Endodermal cell (in vitro differentiated cells): Measurements from ENCODE around the gene CD3D. TPM values are rescaled to one million over a fixed set of nuclear protein-coding genes. Genes with fewer than 3 reads are reported as not detected.

Source experiments
- DNase-seq: peaks from one replicate; pipeline ENCODE4 v3.0.0-alpha.2; 2017
- H3K27ac ChIP-seq: 2 replicates; pipeline ENCODE4 v1.5.1; 2013; ENCODE audit warnings: mild to moderate bottlenecking, low read depth, low read length, moderate library complexity
- H3K27me3 ChIP-seq: 2 replicates; pipeline ENCODE4 v1.6.1; 2013; ENCODE audit warnings: mild to moderate bottlenecking, low read length, moderate library complexity; ENCODE audit not compliant: insufficient read depth, control insufficient read depth, poor library complexity, severe bottlenecking
- H3K36me3 ChIP-seq: 2 replicates; pipeline ENCODE4 v1.7.0; 2013; ENCODE audit warnings: mild to moderate bottlenecking, low read length, moderate library complexity; ENCODE audit not compliant: control insufficient read depth, insufficient read depth
- H3K4me1 ChIP-seq: one replicate; pipeline ENCODE4 v1.7.0; 2013; ENCODE audit warnings: low read length; ENCODE audit not compliant: control insufficient read depth, insufficient read depth
- H3K4me3 ChIP-seq: 2 replicates; pipeline ENCODE4 v1.5.1; 2013; ENCODE audit warnings: mild to moderate bottlenecking, low read length, moderate library complexity
- H3K9ac ChIP-seq: 2 replicates; pipeline ENCODE4 v1.6.1; 2013; ENCODE audit warnings: mild to moderate bottlenecking, low read length, moderate library complexity; ENCODE audit not compliant: poor library complexity, severe bottlenecking; ENCODE audit errors: extremely low read depth
- H3K9me3 ChIP-seq: 2 replicates; pipeline ENCODE4 v1.6.1; 2013; ENCODE audit warnings: mild to moderate bottlenecking, low read length, moderate library complexity; ENCODE audit not compliant: control insufficient read depth
- H3K27ac Mint-ChIP-seq: 2 replicates; pipeline ENCODE4 v1.8.0; 2020; ENCODE audit warnings: mixed read lengths
- H3K27me3 Mint-ChIP-seq: 2 replicates; pipeline ENCODE4 v1.8.0; 2021; ENCODE audit warnings: mild to moderate bottlenecking, mixed read lengths; ENCODE audit not compliant: insufficient read depth
- H3K36me3 Mint-ChIP-seq: 2 replicates; pipeline ENCODE4 v1.8.0; 2020; ENCODE audit warnings: low read depth, mixed read lengths
- H3K4me1 Mint-ChIP-seq: 2 replicates; pipeline ENCODE4 v1.8.0; 2020; ENCODE audit warnings: mixed read lengths
- H3K4me3 Mint-ChIP-seq: 2 replicates; pipeline ENCODE4 v1.8.0; 2020; ENCODE audit warnings: mild to moderate bottlenecking, moderate library complexity, mixed read lengths
- H3K9me3 Mint-ChIP-seq: 2 replicates; pipeline ENCODE4 v1.8.0; 2020; ENCODE audit warnings: mild to moderate bottlenecking, mixed read lengths
- CTCF ChIP-seq: fragments of 200-600 bp; sonication (generic); conservative IDR thresholded peaks from 2 replicates; pipeline ENCODE4 v1.5.0; 2021; ENCODE audit warnings: antibody characterized with exemption, mild to moderate bottlenecking
- WGBS, 2 experiments: methylation state at CpG; one replicate each; pipeline versions ENCODE4 v1.1.5 to v1.1.7; 2013; ENCODE audit warnings: missing lambda C conversion rate in 2 of 2, mixed read lengths in 1 of 2; ENCODE audit not compliant: insufficient coverage in 1 of 2, insufficient read length in 1 of 2; 5-methylcytosine and 5-hydroxymethylcytosine counted together
- total RNA-seq, 2 donors: library from RNA; stranded (reverse); fragmentation: NEBNext Ultra II Directional in 1 of 2; extraction: Animal tissue kit (Norgen Biotek cat#: 25700) in 1 of 2; gene quantifications; 2 replicates in 1 of 2; 3 replicates in 1 of 2; pipeline ENCODE4 v1.2.1, GENCODE V29; 2021

Gene CD3D
- total RNA-seq, 2 donors from 2014 or later = 0.92 TPM; not detected in 1

- Histone ChIP-seq H3K9me3 (no peaks in the 10 kb centered on the region), H3K27me3 (no peaks in the 10 kb centered on the region), H3K4me1 (no peaks in the 10 kb centered on the region), H3K27ac (no peak overlapping the region), H3K36me3 (peaks cover 93% of the 10 kb centered on the region), H3K4me3 (no peak overlapping the region), H3K9ac (no peak overlapping the region)
- Mint-ChIP-seq H3K4me1 (no peaks in the 10 kb centered on the region), H3K27ac (no peak overlapping the region), H3K4me3 (no peak overlapping the region), H3K27me3 (no peaks in the 10 kb centered on the region), H3K36me3 (peaks cover 77% of the 10 kb centered on the region), H3K9me3 (no peaks in the 10 kb centered on the region)
- DNase-seq = peak; percentile 57
- TF ChIP-seq CTCF = no peak
- 83 to 91% methylated on average over 2 to 4 of the region's 4 CpGs for WGBS, 2 experiments
Observed at GRCh38 chr11:118370774-118371173, 28.3 kb upstream of the CD3D start.

GRCh38 chr11:118366287-118366686, 23.8 kb upstream of the CD3D start:
- Histone ChIP-seq H3K9ac (no peak overlapping the region), H3K4me1 (no peaks in the 10 kb centered on the region), H3K4me3 (no peak overlapping the region), H3K27me3 (no peaks in the 10 kb centered on the region), H3K36me3 (peaks cover 65% of the 10 kb centered on the region), H3K9me3 (no peaks in the 10 kb centered on the region), H3K27ac (no peak overlapping the region)
- Mint-ChIP-seq H3K27me3 (no peaks in the 10 kb centered on the region), H3K4me3 (no peak overlapping the region), H3K27ac (no peak overlapping the region), H3K4me1 (no peaks in the 10 kb centered on the region), H3K9me3 (no peaks in the 10 kb centered on the region), H3K36me3 (peaks cover 42% of the 10 kb centered on the region)
- DNase-seq = no peak
- no peak for TF ChIP-seq CTCF
- WGBS, 2 experiments = 86 to 95% methylated on average over 1 of the region's 1 CpG

GRCh38 chr11:118364956-118365615, 22.6 kb upstream of the CD3D start:
- no peaks in the 10 kb centered on the region for H3K9me3 Mint-ChIP-seq
- H3K27me3 ChIP-seq = no peaks in the 10 kb centered on the region
- peaks cover 5% of the 10 kb centered on the region for H3K4me1 Mint-ChIP-seq
- H3K27ac Mint-ChIP-seq = no peak overlapping the region
- H3K9ac ChIP-seq = no peak overlapping the region
- H3K9me3 ChIP-seq = no peaks in the 10 kb centered on the region
- WGBS, 2 experiments = 90 to 93% methylated on average over 2 to 3 of the region's 3 CpGs
- no peak overlapping the region for H3K27ac ChIP-seq
- H3K36me3 ChIP-seq = peaks cover 54% of the 10 kb centered on the region
- DNase-seq = no peak
- H3K4me1 ChIP-seq = no peaks in the 10 kb centered on the region
- peaks cover 31% of the 10 kb centered on the region for H3K36me3 Mint-ChIP-seq
- H3K4me3 ChIP-seq = no peak overlapping the region
- TF ChIP-seq CTCF = no peak
- H3K4me3 Mint-ChIP-seq = no peak overlapping the region
- H3K27me3 Mint-ChIP-seq = no peaks in the 10 kb centered on the region
